ENCODE results near the gene MYPN.
"Not testable (repeated sequence)": the region's sequence is repeated elsewhere in the genome, so short reads cannot be mapped to it uniquely, and the experiment has no call there.

The MYPN gene, protein sequence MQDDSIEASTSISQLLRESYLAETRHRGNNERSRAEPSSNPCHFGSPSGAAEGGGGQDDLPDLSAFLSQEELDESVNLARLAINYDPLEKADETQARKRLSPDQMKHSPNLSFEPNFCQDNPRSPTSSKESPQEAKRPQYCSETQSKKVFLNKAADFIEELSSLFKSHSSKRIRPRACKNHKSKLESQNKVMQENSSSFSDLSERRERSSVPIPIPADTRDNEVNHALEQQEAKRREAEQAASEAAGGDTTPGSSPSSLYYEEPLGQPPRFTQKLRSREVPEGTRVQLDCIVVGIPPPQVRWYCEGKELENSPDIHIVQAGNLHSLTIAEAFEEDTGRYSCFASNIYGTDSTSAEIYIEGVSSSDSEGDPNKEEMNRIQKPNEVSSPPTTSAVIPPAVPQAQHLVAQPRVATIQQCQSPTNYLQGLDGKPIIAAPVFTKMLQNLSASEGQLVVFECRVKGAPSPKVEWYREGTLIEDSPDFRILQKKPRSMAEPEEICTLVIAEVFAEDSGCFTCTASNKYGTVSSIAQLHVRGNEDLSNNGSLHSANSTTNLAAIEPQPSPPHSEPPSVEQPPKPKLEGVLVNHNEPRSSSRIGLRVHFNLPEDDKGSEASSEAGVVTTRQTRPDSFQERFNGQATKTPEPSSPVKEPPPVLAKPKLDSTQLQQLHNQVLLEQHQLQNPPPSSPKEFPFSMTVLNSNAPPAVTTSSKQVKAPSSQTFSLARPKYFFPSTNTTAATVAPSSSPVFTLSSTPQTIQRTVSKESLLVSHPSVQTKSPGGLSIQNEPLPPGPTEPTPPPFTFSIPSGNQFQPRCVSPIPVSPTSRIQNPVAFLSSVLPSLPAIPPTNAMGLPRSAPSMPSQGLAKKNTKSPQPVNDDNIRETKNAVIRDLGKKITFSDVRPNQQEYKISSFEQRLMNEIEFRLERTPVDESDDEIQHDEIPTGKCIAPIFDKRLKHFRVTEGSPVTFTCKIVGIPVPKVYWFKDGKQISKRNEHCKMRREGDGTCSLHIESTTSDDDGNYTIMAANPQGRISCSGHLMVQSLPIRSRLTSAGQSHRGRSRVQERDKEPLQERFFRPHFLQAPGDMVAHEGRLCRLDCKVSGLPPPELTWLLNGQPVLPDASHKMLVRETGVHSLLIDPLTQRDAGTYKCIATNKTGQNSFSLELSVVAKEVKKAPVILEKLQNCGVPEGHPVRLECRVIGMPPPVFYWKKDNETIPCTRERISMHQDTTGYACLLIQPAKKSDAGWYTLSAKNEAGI (N-terminal part only)

GRCh38 chr10:68109331-68109730 lies at the start of gene MYPN:
MYPN (plus strand) TSS chr10:68109488; CDS start chr10:68121439, 11,951 bp downstream.
- DNase-seq, result no peak

- DNase-seq, result no peak
These were observed 42.3 kb upstream of the MYPN start for GRCh38 chr10:68067029-68067428.

GRCh38 chr10:68067508-68067907 lies 41.8 kb upstream of the MYPN start:
- no peak for DNase-seq

- no peak for DNase-seq
These were observed 35.7 kb upstream of the MYPN start for GRCh38 chr10:68073631-68074030.

GRCh38 chr10:68074031-68074774 lies 35.1 kb upstream of the MYPN start:
- peak in 1 of 2 experiments; percentile 13 for DNase-seq

DNA sequence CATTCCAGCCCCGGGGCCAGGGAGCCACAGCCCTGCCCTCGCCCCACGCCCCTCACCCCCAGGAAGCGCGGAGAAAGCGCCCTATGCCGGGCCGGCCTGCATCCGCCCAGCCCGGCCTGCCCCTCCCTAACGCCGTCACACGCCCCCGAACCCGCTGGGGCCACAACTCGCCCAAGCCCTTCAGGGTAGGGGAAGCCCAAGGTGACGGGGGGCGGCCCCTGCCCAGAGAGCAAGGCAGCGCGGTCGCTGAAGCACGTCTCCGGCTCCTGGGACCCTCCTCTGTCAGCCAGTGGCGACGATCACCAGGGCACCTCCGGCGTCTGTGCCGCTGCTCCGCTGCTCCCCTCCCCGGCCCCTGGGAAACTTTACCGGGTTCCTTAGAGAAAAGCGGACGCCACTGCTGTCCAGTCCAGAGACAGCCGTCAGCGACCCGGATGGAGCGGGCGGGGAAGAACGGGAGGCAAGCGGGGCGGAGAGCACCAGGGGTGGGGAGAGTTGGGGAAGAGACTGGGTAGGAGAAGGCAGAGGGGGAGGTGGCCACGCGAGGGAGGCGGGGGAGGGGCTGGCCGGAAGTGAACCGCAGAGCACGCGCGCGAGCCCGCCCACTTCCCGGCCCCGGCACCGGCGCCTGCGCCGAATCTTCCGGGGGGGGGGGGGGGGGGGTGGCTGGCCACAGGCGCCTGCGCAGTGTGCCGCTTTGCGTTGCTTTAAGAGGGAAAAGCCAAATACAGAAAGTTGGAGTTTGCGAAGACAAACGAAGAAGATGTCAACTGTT lies 34.3 kb upstream of the MYPN start, which contains the start of gene HERC4:
HERC4 (minus strand) TSS at position 509 of the 775 bp plus-strand sequence. CDS start 2,175 bp downstream, outside the sequence.
- peak; percentile 46 to 51 for DNase-seq

GRCh38 chr10:68075550-68076004 lies 33.7 kb upstream of the MYPN start:
- no peak for DNase-seq

DNA sequence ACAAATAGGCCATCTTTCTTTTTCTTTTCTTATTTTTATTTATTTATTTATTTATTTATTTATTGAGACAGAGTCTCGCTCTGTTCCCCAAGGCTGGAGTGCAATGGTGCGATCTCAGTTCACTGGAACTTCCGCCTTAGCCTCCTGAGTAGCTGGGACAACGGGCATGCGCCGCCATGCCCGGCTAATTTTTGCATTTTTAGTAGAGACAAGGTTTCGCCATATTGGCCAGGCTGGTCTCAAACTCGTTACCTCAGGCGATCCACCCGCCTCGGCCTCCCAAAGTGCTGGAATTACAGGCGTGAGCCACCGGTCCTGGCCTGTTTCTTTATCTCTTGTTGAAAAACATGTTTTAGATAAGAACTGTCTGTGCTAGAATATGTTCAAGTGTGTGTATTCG lies 33.2 kb upstream of the MYPN start:
- DNase-seq, result not testable (repeated sequence)

GRCh38 chr10:68077026-68077425 lies 32.3 kb upstream of the MYPN start:
- no peak for DNase-seq

GRCh38 chr10:68079434-68079833 lies 29.9 kb upstream of the MYPN start:
- DNase-seq, result no peak

DNA sequence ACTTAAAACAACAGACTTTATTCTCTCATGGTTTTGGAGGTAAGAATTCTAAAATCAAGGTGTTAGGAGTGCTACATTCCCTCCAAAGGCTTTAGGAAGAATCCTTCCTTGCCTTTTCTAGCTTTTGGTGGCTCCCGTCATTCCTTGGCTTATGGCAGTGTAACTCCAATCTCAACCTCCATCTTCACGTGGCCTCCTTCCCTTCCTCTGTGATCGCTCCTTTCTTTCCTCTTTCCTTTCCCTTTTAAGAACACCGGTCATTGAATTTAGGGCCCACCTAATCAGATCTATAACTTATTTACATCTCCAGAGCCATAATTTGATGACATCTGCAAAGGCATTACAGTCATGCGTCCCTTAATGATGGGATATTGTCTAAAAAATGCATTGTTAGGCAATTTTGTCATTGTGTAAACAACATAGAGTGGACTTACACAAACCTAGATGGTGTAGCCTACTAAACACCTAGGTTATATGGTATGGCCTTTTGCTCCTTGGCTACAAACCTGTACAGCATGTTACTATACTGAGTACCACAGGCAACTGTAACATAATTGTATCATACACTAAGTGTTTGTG lies 28.3 kb upstream of the MYPN start:
- no peak for DNase-seq

- no peak for DNase-seq
These were observed 27.4 kb upstream of the MYPN start for GRCh38 chr10:68081916-68082315.

- no peak for DNase-seq
These were observed 26.4 kb upstream of the MYPN start for GRCh38 chr10:68082872-68083271.

DNA sequence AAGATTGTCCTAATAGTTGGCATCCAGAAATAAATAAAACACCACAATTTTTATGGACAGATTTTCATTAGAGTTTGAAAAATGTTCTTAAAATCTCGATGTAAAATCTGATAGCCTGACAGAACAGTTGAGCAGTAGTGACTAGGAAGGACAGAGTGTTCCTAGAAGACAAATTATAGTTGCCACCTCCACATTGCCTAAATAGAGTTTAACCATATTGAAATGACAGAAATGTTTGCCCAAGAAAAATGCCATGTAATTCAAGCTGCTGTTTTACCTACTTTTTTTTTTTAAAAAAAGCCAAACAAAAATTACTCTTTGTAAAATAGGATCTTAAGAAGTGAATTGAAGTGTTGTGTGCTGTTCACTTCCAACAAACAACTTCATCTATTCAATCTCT lies 25.3 kb upstream of the MYPN start:
- no peak for DNase-seq

GRCh38 chr10:68084469-68084868 lies 24.8 kb upstream of the MYPN start:
- DNase-seq, result no peak

DNA sequence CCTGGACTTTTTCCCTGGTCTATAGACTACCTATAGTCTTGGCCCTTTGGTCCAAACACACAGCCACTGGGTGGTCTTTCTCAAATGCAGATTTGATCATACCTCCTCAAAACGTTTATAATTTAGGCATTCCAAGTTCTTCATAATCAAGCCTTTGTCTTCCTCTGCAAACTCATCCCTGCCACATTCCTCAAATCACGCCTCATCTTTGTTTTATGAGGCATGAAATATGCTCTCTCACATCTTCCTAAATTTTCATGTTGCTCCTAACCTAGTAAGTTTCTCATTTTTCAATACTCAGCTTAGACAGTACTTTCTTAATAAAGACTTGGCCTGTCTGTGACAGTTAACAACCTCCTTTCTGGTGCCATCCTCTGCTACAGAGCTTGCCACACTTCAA lies 23.3 kb upstream of the MYPN start:
- no peak for DNase-seq

- no peak for DNase-seq
These were observed 22.2 kb upstream of the MYPN start for GRCh38 chr10:68086910-68087684.

- no peak for DNase-seq
These were observed 21.4 kb upstream of the MYPN start for GRCh38 chr10:68087685-68088401.

DNA sequence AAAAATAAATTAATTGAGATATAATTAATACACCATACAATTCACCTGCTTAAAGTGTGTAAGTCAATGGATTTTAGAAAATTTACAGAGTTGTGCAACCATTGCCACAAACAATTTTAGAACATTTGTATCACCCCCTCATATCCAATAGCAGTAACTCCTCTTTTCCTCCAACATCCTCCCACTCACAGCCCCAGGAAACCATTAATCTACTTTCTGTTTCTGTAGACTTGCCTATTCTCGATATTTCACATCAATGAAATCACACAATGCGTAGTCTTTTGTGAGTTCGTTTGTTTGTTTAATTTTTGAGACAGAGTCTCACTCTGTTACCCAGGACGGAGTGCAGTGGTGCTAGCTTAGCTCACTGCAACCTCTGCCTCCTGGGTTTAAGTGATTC lies 20.5 kb upstream of the MYPN start:
- DNase-seq, result no peak
